ENCODE measurements around the gene PRLH. TPM values are rescaled to one million over a fixed set of nuclear protein-coding genes. Genes with fewer than 3 reads are reported as not detected.

PRLH gene
- total RNA-seq, 4 donors from 2014 or later: not detected

DNA sequence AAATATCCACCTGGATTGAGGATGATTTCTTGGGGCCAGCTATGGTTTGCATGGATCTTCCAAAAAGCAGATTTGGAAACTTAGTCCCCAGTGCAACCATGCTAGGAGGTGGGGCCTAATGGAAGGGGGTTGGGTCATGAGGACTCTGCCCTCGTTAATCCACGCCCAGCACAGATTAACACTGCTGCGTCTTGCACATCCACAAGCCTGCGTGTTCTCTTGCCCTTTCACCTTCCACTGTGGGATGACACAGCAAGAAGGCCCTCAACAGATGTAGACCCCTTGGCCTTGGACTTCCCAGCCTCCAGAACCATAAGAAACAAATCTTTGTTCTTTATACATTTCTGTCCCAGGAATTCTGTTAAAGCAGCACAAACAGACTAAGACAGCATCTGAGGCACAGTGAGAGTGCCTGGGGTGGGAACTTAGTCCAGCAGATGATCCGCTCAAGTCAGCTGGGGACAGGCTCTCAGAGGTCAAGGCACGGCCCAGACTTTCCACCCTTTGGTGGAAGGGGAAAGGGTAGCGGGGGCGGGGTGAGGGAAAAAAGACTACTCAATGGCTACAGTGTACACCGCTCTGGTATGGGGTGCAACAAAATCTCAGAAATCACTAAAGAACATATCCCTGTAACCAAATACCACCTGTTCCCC lies 21.8 kb downstream of the PRLH start:
- TF ChIP-seq, protein P1, sequence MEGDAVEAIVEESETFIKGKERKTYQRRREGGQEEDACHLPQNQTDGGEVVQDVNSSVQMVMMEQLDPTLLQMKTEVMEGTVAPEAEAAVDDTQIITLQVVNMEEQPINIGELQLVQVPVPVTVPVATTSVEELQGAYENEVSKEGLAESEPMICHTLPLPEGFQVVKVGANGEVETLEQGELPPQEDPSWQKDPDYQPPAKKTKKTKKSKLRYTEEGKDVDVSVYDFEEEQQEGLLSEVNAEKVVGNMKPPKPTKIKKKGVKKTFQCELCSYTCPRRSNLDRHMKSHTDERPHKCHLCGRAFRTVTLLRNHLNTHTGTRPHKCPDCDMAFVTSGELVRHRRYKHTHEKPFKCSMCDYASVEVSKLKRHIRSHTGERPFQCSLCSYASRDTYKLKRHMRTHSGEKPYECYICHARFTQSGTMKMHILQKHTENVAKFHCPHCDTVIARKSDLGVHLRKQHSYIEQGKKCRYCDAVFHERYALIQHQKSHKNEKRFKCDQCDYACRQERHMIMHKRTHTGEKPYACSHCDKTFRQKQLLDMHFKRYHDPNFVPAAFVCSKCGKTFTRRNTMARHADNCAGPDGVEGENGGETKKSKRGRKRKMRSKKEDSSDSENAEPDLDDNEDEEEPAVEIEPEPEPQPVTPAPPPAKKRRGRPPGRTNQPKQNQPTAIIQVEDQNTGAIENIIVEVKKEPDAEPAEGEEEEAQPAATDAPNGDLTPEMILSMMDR (IDR thresholded peaks at IDR 0.05; ENCODE audit: low read depth): no peak

DNA sequence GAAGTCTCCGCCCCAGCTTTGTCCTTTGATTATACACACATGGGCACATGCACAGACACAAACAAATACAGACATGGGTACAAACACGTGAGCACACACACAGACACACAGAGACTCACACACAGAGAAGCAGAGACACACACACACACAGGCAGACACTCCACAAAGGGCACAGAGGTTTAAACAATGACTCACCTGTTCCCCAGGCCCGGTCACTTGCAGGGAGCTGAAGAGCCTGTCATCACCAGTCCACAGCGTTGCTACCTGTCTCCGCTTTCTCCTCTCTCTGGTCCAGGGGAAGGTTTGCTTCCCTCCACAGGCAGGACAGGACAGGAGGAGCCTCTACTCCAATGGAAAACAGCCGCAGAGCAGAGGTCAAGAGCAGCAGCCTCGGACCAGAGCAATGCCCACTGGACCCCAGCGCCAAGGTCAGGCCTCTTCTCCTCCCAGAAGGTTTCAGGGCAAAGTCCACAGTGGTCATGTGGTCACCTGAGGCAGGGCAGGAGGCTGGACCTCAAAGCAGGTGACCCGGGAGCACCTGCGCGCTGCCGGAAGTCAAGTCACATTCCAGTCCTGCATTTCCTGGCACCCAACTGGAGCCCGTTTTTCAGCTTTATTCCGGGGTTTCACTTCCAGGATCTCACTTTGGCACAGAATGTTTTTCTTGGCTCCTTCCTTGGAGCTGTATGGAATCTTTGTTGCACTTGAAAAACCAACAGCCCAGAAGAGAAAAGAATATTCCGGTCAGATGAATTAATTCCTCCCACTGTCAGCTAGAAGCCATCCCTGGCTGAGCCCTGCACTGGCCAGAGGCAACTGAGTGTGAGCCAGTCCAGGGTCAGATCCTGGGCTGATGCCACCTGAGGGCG lies 24.1 kb downstream of the PRLH start, which contains the start of gene RAB17:
RAB17 (minus strand) TSS at position 463 of the 869 bp plus-strand sequence. CDS start 4,580 bp downstream, outside the sequence.
- TF ChIP-seq, protein P1 (IDR thresholded peaks at IDR 0.05; ENCODE audit: low read depth): no peak

DNA sequence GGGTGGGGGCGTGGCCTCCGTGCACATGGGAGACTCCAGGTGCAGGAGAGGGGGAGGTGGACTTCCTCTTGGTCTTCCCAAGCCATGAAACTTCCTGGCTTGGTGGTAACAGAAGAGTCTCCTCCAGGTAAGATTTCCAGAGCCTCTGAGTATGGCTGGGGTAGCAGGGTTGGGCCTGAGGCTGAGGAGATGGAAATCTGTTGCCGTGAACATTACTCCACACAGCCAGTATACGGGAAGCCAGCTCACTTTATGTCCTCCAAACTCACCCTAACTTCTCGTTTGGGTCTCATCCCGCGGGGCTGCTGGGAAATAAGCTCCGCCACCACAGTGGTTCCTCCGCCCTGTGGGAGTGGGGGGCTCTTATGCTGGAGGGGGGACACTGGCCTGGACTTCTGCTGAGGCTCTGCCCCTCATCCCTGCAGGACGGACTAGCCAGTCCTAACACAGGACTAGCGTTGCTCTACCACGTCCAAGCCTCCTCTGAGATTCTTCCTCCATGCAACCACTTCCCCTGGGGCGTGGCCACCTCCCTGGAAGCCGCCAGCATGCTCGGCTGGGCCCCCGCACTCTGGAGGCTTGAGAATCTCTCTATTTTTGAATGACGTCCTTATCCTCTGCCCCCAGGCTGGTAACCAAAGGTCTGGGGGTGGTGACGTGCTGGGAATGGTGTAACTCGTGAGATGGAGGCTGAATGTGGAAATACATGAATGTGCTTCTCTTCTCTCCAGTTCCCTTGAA lies 24.9 kb downstream of the PRLH start:
- TF ChIP-seq, protein P1 (IDR thresholded peaks at IDR 0.05; ENCODE audit: low read depth): no peak

DNA sequence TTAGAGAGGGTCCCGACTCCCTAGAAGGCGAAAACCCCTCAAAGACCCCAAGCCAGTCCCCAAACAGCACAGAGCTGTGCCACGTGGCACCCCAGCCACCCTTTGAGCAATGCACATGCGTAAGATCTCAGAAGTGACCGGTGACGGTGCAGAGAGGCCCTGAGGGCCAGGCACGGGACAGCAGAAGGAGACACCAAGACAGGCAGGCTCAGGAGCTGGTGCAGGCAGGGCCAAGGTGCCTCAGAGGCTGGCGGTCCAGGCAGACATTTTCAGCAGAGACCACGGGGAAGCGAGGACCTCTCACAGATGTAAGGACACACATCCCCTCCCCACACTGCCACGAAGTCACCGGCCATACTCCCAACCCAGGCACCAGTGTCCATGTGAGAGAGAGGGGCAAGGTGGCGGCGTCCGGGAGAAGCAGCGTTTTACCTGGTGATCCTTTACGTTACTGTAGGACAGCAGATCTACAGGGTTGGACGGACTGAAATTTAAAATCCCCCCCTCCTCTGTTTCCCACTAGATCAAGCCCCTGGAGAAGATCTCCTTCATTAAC lies 26.1 kb downstream of the PRLH start:
- TF ChIP-seq, protein P1 (IDR thresholded peaks at IDR 0.05; ENCODE audit: low read depth): no peak

DNA sequence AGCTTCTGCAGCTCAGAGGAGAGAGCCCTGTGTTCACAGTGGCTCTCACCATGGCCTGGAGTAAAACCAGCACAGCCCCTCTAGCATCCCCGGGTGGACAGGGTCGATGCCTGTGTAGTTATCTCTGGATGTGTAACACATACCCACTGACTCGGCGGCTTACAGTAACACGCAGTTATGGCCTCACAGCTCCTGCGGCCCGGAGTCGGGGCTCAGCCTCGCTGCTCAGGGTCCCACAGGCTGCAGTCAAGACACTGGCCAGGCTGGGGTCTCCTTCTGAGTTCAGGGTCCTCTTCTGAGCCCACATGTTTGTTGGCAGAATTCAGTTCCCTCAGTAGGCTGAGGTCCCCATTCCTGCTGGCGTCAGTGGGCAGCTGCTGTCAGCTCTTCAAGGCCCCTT lies 26.7 kb downstream of the PRLH start:
- TF ChIP-seq, protein P1 (IDR thresholded peaks at IDR 0.05; ENCODE audit: low read depth): no peak

DNA sequence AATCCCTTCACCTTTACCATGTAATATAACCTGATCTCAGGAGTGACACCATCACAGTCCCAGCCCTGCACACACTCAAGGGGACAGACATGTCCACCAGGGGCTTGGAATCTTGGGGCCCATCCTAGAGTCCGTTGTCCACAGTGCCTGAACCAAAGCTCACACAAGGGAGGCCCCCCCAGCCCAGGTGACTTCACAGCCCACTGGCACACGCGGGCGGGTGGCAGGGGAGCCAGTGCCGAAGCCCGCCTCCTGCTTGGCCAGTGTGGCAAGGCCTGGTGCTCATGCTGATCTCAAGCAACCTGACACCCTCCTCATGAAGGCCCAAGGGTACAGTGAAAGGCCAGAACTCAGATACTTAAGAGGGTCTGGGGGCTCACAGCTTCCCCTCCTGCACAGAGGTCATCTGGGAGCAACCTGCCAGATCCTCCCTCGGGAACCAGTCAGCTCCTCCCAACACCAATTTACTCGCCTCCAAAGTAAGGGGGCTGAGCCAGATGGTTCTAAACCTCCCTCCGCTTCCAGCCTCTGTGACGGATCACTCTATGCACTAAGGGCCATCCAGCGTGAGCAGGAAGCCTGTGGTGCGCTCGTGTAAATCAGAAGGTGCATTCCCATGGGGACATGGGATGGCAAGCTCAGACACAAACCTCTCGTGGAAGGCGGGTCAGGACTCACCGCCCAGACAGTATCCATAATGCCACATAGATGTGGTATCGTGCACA lies 27.4 kb downstream of the PRLH start:
- TF ChIP-seq, protein P1 (IDR thresholded peaks at IDR 0.05; ENCODE audit: low read depth): no peak
